ENCODE results near the gene LDB3. TPM values are rescaled to one million over a fixed set of nuclear protein-coding genes. Genes with fewer than 3 reads are reported as not detected.

The LDB3 gene
- total and polyA plus RNA-seq, 9 donors: 208 to 829 (median 592) TPM

- Histone ChIP-seq H3K27ac (ENCODE audit: low read length) (no peak overlapping the region), H3K27me3 (ENCODE audit: control insufficient read depth, insufficient read depth, low read length) (peaks cover 9% of the 10 kb centered on the region), H3K9me3 (replicated peaks; ENCODE audit: control insufficient read depth, low read depth, low read length) (no peaks in the 10 kb centered on the region), H3K4me1 (ENCODE audit: control insufficient read depth, insufficient read depth, low read length) (peaks cover 64% of the 10 kb centered on the region), H3K36me3 (ENCODE audit: control insufficient read depth, insufficient read depth, low read length) (peaks cover 55% of the 10 kb centered on the region), H3K4me3 (ENCODE audit: low read length) (no peak overlapping the region)
- no peak for DNase-seq
- 96% methylated on average over 4 of the region's 7 CpGs for WGBS (ENCODE audit: insufficient coverage)
Measured at GRCh38 chr10:86692664-86693063, 24.4 kb downstream of the LDB3 start.

GRCh38 chr10:86693275-86693674, 25.0 kb downstream of the LDB3 start:
- no peak for DNase-seq
- peaks cover 59% of the 10 kb centered on the region for H3K4me1 ChIP-seq (ENCODE audit: control insufficient read depth, insufficient read depth, low read length)
- peaks cover 9% of the 10 kb centered on the region for H3K27me3 ChIP-seq (ENCODE audit: control insufficient read depth, insufficient read depth, low read length)
- peak overlapping the region; percentile 16 for H3K27ac ChIP-seq (ENCODE audit: low read length)
- no peaks in the 10 kb centered on the region for H3K9me3 ChIP-seq (replicated peaks; ENCODE audit: control insufficient read depth, low read depth, low read length)
- H3K4me3 ChIP-seq (ENCODE audit: low read length): no peak overlapping the region
- WGBS (ENCODE audit: insufficient coverage): 94% methylated on average over 2 of the region's 2 CpGs
- peaks cover 57% of the 10 kb centered on the region for H3K36me3 ChIP-seq (ENCODE audit: control insufficient read depth, insufficient read depth, low read length)

DNA sequence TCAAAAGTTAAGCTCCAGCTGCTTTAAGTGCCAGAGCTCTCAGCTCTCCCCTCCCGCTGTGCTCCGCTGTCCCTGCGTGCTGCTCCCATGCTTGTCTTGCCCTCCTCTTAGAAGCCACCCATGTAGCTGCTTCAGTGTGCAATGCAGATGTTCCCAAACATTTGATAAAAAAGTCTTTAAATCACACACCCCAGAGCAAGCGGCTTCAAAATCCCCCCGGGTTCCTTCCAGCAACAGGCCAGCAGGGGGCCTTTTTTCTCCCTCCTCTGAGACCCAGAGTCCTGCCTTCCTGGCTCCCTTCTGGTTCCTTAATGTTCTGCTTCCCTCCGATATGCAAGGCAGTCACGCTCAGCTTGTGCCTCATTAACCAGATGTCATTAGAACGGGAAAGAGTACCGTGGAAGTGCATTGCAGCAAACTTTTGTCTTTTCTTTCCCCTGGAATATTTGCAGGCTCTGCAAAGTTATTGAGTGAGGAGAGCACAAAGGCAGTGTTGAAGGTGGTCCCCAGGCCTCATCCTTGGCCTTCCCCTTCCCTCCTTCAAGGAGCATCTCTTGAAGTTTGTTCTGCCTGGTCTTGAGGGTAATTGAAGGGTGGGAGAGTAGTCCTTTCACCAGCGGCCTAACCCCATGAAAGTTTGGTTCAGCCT, 25.5 kb downstream of the LDB3 start:
- H3K4me1 ChIP-seq (ENCODE audit: control insufficient read depth, insufficient read depth, low read length): peaks cover 59% of the 10 kb centered on the region
- no peak overlapping the region for H3K4me3 ChIP-seq (ENCODE audit: low read length)
- peak; percentile 80 for DNase-seq
- 9% methylated on average over 6 of the region's 10 CpGs for WGBS (ENCODE audit: insufficient coverage)
- H3K9me3 ChIP-seq (replicated peaks; ENCODE audit: control insufficient read depth, low read depth, low read length): no peaks in the 10 kb centered on the region
- peaks cover 9% of the 10 kb centered on the region for H3K27me3 ChIP-seq (ENCODE audit: control insufficient read depth, insufficient read depth, low read length)
- H3K27ac ChIP-seq (ENCODE audit: low read length): peak overlapping the region; percentile 59
- peaks cover 61% of the 10 kb centered on the region for H3K36me3 ChIP-seq (ENCODE audit: control insufficient read depth, insufficient read depth, low read length)

- H3K4me1 ChIP-seq (ENCODE audit: control insufficient read depth, insufficient read depth, low read length): peaks cover 36% of the 10 kb centered on the region
- no peaks in the 10 kb centered on the region for H3K9me3 ChIP-seq (replicated peaks; ENCODE audit: control insufficient read depth, low read depth, low read length)
- peaks cover 72% of the 10 kb centered on the region for H3K36me3 ChIP-seq (ENCODE audit: control insufficient read depth, insufficient read depth, low read length)
- H3K27ac ChIP-seq (ENCODE audit: low read length): peak overlapping the region; percentile 9
- DNase-seq: no peak
- 71% methylated on average over 7 of the region's 9 CpGs for WGBS (ENCODE audit: insufficient coverage)
- peaks cover 9% of the 10 kb centered on the region for H3K27me3 ChIP-seq (ENCODE audit: control insufficient read depth, insufficient read depth, low read length)
- H3K4me3 ChIP-seq (ENCODE audit: low read length): no peak overlapping the region
Measured at GRCh38 chr10:86698207-86698940, 30.1 kb downstream of the LDB3 start.

DNA sequence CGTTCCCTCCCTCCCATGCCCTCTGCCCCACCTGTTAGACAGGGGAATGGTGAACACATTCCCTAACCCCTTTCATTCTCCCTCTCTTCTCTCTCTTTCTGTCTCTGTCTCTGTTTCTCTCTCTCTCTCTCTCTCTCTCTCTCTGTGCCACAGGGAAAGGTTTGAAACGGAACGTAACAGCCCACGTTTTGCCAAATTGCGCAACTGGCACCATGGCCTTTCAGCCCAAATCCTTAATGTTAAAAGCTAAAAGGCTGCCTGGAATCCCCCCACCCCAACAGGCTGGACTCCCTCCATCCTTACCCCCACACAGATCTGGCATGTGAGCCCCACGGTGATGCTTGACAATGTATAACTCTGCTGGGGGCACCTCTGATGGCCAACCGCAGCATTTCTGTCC, 30.8 kb downstream of the LDB3 start:
- Histone ChIP-seq H3K36me3 (ENCODE audit: control insufficient read depth, insufficient read depth, low read length) (peaks cover 71% of the 10 kb centered on the region), H3K27me3 (ENCODE audit: control insufficient read depth, insufficient read depth, low read length) (peaks cover 9% of the 10 kb centered on the region), H3K27ac (ENCODE audit: low read length) (no peak overlapping the region), H3K4me3 (ENCODE audit: low read length) (no peak overlapping the region), H3K4me1 (ENCODE audit: control insufficient read depth, insufficient read depth, low read length) (peaks cover 28% of the 10 kb centered on the region), H3K9me3 (replicated peaks; ENCODE audit: control insufficient read depth, low read depth, low read length) (no peaks in the 10 kb centered on the region)
- DNase-seq: no peak
- 73% methylated on average over 5 of the region's 7 CpGs for WGBS (ENCODE audit: insufficient coverage)

DNA sequence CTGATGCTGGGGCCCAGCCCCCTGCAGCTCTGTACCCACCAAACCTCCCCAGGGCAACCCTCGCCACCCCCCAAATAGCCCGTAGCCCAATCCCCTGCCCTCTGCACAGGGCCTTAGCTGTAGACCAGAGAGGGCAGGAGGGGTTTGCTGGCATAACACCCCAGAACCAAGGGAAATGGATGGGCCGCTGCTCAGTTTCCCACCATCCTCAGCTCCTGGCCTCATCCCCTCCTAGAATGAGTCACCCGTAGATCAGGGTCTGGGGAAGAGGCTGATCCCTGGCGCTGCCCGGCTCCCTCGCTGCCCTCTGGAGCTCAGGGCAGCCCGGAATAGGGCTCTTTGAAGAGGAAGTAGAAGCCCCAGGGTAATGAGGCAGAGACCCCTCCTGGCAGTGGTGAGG, 31.2 kb downstream of the LDB3 start:
- DNase-seq: no peak
- Histone ChIP-seq H3K36me3 (ENCODE audit: control insufficient read depth, insufficient read depth, low read length) (peaks cover 66% of the 10 kb centered on the region), H3K9me3 (replicated peaks; ENCODE audit: control insufficient read depth, low read depth, low read length) (no peaks in the 10 kb centered on the region), H3K4me3 (ENCODE audit: low read length) (no peak overlapping the region), H3K27me3 (ENCODE audit: control insufficient read depth, insufficient read depth, low read length) (peaks cover 9% of the 10 kb centered on the region), H3K27ac (ENCODE audit: low read length) (no peak overlapping the region), H3K4me1 (ENCODE audit: control insufficient read depth, insufficient read depth, low read length) (peaks cover 24% of the 10 kb centered on the region)
- no CpG with 5 or more reads among the region's 8 CpGs for WGBS (ENCODE audit: insufficient coverage)

GRCh38 chr10:86699991-86700840, 31.9 kb downstream of the LDB3 start:
- Histone ChIP-seq H3K36me3 (ENCODE audit: control insufficient read depth, insufficient read depth, low read length) (peaks cover 66% of the 10 kb centered on the region), H3K27me3 (ENCODE audit: control insufficient read depth, insufficient read depth, low read length) (peaks cover 8% of the 10 kb centered on the region), H3K4me1 (ENCODE audit: control insufficient read depth, insufficient read depth, low read length) (peaks cover 17% of the 10 kb centered on the region), H3K9me3 (replicated peaks; ENCODE audit: control insufficient read depth, low read depth, low read length) (no peaks in the 10 kb centered on the region), H3K27ac (ENCODE audit: low read length) (no peak overlapping the region), H3K4me3 (ENCODE audit: low read length) (no peak overlapping the region)
- no peak for DNase-seq
- whole genome bisulfite sequencing (ENCODE audit: insufficient coverage): 87% methylated on average over 7 of the region's 9 CpGs

GRCh38 chr10:86700851-86701617, 32.7 kb downstream of the LDB3 start:
- H3K4me1 ChIP-seq (ENCODE audit: control insufficient read depth, insufficient read depth, low read length): peaks cover 19% of the 10 kb centered on the region
- no peak for DNase-seq
- peaks cover 3% of the 10 kb centered on the region for H3K27me3 ChIP-seq (ENCODE audit: control insufficient read depth, insufficient read depth, low read length)
- no peak overlapping the region for H3K27ac ChIP-seq (ENCODE audit: low read length)
- H3K4me3 ChIP-seq (ENCODE audit: low read length): no peak overlapping the region
- 99% methylated on average over 8 of the region's 12 CpGs for WGBS (ENCODE audit: insufficient coverage)
- H3K36me3 ChIP-seq (ENCODE audit: control insufficient read depth, insufficient read depth, low read length): peaks cover 64% of the 10 kb centered on the region
- H3K9me3 ChIP-seq (replicated peaks; ENCODE audit: control insufficient read depth, low read depth, low read length): no peaks in the 10 kb centered on the region

- Histone ChIP-seq H3K9me3 (replicated peaks; ENCODE audit: control insufficient read depth, low read depth, low read length) (no peaks in the 10 kb centered on the region), H3K4me3 (ENCODE audit: low read length) (no peak overlapping the region), H3K27ac (ENCODE audit: low read length) (no peak overlapping the region), H3K4me1 (ENCODE audit: control insufficient read depth, insufficient read depth, low read length) (peaks cover 35% of the 10 kb centered on the region), H3K36me3 (ENCODE audit: control insufficient read depth, insufficient read depth, low read length) (peaks cover 67% of the 10 kb centered on the region), H3K27me3 (ENCODE audit: control insufficient read depth, insufficient read depth, low read length) (peaks cover under 1% of the 10 kb centered on the region)
- WGBS (ENCODE audit: insufficient coverage): 87% methylated on average over 8 of the region's 8 CpGs
- no peak for DNase-seq
Measured at GRCh38 chr10:86703176-86703575, 34.9 kb downstream of the LDB3 start.
